CD4-positive, alpha-beta T cell treated with Interleukin-6 for 4 hours (primary cell): ENCODE data around the gene SYT9.
"Not testable (repeated sequence)": the region's sequence is repeated elsewhere in the genome, so short reads cannot be mapped to it uniquely, and the experiment has no call there.

ENCODE experiments used
- DNase-seq: peaks from one replicate; pipeline ENCODE4 v3.0.0-alpha.2; 2020; ENCODE audit warnings: mixed read lengths

The SYT9 gene

DNA sequence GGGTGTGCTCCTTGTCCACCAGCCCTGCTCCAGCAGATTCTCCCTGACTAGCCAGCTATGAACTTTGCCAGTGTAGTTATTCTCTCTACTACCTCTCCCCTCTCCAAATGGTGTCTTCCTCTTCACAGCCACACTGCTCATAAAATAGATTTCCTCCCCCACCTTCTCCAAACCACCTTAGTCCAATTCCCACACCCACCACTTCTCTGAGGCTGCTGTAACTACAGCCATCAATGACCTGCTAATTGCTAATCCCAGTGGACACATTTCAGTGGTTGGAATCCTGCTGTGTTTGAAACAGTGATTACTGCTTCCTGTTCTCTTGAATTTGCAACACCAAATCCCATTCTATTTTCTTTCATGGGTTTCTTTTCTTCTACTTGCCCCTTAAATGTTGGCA lies 23.4 kb downstream of the SYT9 start:
- no peak for DNase-seq

DNA sequence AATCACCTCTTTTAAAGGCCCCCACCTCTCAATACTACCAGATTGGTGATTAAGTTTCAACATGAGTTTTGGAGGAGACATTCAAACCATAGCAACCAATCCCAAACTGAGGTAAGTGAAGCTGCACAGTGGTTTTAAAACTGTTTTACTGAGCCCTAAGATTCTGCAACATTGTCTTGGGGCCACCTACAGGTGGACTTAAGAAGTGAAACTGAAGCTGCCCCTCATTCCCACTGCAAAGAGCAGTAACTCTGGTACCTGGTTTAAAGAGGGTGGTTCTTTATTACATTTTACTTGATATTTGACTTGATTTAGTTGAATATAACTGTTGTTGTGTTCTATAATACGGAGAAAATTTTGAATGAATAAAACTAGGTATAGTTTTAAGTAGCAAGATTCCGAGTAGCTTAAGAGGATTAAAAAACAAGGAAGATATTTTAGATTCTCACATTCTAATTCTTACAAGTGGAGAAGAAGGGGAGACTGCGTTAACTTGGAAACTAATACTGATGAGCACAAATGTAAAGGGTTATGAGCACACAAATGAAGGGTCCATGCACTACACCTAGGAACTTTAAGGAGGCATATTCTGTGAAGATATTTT lies 26.7 kb downstream of the SYT9 start:
- no peak for DNase-seq

DNA sequence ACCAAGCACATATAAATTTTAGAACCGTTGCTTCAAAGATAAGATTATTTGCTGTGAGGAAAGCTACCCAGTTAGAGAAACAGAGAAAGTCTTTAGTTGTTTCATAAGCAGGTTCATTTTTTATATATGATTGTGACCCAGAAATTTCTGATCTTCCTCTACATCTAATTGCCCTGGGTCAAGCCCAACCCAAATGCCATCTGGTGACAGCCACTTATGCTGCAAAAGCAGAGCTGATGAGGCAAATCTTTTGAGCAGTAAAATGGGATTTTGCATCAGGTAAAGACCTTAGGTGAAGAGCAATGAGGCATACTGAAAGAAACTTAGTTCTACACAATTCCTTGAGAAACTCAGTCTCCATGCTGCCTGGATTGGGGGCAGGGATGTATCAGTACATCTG lies 28.0 kb downstream of the SYT9 start:
- no peak for DNase-seq

DNA sequence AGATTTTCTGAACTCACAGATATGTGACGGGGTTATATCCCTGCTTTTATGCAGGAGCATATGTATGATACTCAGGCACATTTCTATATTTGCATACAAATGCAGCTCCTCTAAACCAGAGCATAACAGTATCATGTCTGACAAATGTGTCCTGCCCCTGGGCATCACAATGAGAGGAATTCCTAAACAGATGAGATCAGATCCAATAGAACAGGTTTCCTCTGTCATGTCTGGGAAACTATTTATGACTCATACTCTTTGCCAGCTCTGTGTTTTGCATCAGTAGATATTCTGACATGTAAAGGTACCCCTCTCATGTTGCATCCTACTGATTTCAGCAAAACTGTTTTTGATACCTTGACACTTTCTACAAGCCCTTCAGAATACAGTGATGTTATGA lies 29.4 kb downstream of the SYT9 start:
- DNase-seq = no peak

DNA sequence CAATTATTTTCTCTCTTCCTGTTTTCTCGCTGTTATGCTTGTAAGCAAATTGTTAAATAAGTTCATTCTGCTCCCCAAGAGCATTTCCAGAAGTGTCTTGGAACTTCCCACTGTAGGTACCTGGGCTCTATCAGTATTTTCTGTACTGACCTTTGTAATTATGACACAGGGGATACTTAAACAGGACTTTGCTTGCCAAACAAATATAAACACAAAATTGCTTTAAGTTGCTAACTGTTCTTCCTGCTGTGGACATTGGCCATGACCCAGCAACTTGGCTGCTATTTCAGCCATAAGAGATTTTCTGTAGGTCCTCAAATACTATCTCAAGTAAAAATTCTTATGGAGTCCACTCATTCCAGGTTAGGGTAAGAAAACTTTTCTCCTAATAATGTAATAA lies 30.1 kb downstream of the SYT9 start:
- no peak for DNase-seq

DNA sequence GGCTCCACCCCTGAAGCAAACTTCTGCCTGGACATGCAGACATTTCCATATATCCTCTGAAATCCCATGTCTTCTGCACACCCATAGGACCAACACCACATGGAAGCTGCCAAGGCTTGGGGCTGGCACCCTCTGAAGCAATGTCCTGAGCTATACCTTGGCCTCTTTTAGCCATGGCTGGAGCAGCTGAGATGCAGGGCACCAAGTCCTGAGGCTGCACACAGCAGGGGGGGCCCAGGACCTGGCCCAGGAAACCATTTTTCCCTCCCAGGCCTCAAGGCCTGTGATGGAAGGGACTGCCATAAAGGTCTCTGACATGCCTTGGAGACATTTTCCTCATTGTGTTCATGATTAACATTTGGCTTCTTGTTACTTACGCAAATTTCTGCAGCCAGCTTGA lies 34.5 kb downstream of the SYT9 start:
- DNase-seq = no peak

DNA sequence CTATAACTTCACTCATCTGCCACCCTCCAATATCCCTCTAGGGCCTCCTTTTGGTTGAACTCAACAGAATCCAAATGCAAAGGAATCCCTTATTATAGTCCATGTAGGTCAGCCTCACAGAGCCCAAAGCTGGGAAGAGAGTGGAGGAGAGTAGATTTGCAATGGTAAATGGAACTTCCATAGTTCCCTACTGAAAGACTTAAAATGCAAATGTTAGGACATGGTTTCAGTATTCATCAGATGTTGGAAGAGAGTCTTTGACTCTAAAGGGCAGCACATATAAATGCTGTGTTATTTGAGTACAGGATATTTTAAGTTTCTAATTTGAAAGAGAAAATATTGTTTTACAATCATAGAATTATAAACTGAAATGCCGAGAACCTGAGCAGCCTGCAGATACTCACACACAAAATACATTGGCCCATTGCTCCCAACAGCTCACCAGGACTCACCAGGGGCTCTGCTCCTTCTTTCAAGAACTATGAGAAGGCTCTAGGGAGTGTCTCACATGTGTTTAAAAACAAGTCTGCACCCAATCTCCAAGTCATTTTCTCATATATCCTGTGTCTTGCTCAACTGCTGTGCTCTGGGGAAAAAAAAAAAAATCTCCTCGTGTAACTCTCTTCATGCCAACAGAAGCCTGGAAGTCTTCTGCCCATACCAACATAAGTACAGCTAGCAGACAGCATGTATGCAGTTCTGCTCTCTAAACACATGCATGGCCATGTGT lies 39.6 kb downstream of the SYT9 start:
- no peak for DNase-seq

DNA sequence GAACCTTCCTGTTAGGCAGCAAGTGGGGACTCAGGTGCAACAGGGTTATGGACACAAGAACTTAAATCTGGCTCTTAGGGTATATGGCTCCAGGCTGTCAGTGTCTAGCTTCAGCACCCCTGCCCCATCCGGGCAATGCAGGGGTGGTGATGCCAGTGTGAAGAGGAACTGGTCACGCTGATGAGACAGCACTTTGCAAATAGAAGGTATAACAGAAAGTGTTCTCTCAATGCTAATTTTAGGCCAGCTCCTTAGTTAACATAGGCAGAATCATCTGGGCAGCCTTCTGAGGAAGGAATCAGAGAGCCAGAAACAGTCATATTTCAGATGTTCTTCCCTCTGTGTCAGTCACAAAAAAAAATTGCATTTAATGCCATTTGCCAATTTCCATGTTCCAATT lies 41.2 kb downstream of the SYT9 start:
- no peak for DNase-seq

DNA sequence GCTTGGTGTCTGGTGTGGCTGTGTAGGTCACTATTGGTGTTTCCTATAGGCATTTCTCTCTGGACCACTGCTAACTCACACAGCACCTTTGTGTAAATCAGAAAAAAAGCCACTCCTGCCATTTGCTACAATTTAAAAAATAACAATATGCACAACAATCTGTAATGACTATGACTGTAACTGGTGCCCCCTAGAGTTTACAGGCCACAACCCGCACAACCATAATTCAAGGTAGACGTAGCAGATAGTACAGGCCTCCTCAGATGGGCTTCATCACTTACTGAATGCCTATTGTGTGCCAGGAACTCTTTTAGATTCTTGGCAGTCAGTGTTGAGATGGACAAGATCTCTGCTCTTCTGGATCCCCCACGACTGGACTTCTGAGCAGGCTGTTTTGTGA lies 47.7 kb downstream of the SYT9 start:
- no peak for DNase-seq

DNA sequence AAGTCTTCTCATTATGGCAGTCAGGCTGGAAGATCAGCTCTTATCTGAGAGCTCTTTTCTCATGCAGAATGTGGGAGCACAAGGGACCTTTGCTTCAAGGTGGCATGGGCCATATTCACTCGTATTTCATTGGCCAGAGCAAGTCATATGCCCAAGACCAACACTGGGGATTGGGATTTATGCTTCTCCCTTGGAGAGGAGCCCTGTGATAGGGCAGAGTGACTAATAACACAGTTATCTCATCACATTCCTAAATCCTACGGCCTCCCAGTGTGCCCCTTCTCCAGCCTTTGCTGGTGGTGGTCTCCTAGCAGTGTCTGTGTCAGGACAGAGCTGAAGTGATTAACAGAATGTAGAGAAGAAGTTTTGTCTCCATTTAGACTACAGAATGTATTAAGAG lies 48.6 kb downstream of the SYT9 start:
- DNase-seq = no peak

DNA sequence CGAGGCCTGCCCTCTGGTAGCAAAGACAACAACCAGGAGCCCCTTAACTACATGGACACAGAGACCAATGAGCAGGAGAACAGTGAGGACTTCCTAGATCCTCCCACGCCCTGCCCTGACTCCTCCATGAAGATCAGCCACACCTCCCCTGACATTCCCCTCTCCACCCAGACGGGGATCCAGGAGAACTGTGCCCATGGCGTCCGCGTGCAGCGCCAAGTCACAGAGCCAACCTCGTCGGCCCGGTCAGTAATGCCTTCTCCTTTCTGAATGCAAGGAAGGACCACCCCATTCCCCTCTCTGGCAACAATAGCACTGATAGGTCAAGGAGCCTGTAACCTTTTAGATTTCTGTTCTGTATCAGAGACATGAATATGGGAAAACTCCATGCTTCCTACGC lies 51.4 kb downstream of the SYT9 start:
- DNase-seq = no peak

DNA sequence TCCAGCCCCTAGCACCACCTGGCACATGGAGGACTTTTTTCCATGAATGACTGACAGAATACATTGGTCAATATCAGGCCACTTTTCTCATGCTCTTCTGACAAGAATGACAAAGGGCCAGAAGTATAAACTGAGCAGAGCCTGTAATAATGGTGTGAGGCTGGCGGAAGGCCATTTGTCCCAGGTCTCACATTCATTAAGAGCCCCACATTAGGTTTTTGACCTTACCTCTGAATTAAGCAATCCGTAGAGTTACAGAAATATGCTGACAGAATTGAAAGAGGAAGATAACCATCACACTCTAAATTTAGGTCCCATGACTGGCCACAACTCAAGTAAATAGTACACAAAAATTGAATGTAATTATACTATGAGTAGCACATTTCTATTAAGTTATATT lies 55.2 kb downstream of the SYT9 start:
- no peak for DNase-seq

DNA sequence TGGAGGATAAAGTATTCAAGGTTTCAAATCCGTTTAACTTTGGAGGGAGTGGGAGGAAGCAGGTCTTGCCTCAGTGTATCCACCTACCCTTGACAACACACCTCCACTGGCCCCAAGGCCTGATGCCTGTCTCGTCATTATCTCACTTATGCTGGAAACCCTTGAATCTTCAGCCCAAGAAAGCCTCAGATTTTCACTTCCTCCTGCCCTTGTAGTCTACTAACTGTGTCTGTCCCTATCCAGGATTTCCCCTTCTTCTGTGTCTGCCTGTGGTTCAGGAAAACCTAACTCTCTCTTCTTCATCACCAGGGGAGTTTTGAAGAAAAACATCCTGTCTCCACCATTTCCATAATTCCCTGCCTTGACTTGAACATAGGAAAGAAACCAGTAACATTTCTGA lies 56.1 kb downstream of the SYT9 start:
- no peak for DNase-seq

DNA sequence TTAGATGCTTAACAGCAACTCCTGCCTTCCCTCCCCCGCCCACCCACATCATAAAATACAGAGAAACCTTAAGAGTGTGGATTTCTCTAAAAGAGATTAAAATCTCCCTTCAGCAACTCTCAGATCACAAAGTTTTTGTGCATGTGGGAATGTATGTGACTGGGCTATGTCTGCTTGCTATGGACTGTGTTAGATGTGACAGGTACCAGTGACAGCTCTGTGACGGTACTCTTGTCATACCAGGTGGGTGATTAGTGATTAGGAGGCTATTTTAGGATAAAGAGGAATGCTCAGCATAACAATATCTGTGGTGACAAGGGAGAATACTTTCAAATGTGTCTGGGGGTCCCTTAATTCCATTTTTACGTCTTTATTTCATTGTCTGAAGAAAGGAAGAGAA lies 60.2 kb downstream of the SYT9 start:
- DNase-seq = no peak

DNA sequence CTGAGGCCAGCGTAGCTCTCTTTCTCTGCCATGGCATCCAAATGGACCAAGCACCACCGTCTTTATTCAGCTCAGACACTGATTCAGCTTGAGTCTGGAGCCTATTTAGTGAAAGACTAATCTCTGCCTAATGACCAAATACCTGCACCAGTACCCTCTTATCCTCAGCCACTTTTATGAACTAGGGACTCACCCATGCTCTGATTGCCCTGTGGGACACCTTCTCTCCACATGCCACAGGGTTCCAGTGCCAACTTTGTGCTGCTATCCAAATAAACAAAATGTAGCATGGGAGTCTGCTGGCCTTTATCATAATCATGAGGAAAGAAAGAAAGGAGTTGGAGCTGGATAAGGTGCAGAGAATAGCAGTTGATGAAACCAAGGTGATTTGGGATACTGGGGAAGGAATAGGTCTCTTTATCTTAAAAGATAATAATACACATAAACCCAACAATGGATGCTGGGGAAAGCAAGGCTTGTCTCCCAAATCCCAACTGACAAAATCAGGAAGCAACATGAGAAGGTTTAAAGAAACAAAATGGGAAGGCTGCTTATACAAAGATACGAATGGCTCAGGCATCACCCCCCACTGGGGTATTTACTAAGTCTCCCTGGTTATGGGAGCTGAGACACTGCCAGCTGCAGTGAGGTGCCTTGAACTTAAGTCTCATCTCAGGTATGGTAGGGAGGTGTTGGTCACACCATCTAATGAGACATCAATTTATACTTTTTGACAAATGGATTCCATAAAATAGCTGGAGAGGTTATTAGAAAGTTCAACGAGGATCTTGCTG lies 63.3 kb downstream of the SYT9 start:
- DNase-seq = no peak

DNA sequence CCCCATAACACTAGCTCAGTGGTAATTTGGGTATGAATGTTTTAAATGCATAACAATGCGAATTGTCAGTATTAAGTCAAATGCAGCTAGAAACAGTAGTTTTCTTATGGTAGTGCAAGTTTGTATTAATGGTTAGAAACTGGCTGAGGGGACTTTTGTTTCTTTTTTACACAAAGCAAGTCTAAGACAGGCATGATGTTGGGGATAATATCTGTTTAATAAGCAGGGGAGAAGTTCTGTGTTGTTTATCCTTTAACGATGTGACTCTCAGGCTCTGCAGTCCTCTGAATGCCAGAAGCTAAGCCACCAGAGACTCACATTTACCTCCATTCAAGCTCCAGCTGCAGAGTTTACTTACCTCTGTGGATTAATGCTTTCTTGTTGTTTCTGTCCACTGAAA lies 67.8 kb downstream of the SYT9 start:
- DNase-seq = no peak

DNA sequence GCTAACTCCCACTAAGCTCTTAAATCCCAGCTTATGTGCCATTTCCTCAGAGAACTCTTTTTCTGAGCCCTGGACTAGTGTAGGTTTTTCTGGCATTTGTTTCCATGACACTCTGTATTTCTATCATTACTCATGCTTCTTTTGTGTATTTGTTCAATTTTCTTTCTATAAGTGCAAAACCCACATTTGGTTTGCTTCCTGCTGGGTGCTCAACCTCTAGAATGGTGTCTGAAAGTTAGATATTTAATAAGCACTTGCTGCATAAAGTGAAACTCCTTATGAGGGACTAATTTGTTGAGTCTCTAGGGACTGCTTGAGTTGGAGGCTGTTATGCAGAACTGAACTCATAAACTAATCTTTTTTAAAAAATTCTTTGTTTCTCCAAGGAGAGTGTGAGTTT lies 68.6 kb downstream of the SYT9 start:
- no peak for DNase-seq

DNA sequence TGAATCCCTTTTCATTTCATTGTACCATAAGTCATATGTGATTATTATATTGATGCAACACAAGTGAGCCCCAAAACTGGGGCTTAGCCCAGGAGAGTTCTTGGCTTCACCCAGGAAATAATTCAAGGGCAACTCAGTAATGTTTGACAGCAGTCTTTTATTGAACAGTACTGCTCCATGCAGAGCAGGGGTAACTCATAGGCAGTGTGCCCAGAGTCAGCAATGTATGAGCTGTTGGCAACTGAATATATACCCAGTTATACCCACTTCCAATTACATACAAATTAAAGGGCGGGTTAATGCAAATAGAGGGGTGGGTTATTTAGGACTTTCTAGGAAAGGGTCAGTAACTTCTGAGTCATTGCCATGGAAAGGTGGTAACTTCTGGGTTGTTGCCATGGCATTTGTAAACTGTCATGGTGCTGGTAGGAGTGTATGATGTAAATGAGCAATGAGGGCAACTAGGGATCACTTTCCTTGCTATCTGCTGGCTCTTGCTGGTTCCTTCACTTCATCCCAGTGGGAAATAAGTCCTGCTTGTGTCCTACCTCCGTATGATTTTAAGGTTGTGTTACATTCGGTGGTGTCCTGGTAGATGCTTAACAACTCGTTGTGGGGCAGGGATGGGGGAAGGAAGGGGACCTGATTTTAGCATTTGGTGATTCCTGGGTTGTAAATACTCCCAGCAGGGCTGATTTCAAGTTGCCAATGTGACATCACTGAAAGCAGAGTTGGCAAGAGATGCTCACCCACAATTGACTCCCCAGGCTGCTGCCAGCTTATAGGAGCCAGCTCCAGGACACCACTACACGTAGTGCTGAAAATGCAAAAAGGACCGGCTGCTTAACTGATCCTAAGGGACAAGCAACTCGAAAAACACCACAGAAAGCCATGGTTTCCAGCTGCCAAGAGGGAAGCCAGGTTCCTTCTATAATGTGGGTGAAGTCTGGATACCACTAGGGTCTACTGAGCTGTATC lies 70.1 kb downstream of the SYT9 start:
- DNase-seq = no peak

DNA sequence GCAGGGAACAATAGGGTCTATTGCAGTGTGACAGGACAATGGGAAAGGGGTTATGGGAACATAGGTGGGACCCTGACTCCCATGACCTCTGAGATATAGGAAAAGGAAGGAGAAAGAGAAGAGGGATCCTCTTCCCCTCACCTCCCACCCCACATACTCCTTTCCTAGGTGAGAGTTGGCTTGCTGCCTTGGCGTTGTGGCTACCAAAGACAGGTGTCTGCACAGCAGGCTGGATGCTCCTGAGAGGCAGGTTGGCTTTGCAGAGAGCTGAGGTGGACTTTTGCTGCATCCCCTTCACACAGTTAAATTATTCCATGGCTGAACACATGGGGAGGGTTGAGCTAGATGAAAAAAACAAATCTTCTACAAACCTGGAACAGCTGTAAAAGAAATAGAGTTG lies 80.7 kb downstream of the SYT9 start:
- DNase-seq = no peak

DNA sequence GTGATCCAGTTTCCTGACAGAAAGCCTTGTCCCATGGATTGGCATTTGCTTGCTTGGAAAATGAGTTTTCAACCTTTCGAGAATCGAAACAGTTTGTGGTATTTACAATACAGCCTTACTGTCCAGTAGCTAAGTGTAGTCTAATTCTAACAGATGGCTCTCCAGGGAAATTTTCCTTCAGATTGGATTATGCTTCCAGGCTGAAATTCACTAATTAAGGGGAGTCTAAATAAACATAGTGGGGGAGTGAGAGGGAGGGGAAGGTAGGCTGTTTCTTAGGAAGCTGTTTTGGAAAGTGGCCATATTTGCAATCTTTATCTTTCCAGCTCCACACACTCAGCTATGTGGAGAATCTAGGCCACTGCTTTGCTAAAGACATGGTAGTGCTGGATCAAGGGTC lies 81.3 kb downstream of the SYT9 start:
- no peak for DNase-seq

DNA sequence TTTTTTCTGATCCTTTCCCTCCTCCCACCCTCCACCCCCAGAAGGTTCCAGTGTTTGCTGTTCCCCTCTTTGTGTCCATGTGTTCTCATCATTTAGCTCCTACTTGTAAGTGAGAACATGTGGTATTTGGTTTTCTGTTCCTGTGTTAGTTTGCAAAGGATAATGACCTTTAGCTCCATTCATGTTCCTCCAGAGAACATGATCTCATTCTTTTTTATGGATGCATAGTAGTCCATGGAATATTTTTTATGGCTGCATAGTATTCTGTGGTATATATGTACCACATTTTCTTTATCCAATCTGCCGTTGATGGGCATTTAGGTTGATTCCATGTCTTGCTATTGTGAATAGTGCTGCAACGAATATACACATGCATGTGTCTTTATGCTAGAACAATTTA lies 83.7 kb downstream of the SYT9 start:
- not testable (repeated sequence) for DNase-seq

DNA sequence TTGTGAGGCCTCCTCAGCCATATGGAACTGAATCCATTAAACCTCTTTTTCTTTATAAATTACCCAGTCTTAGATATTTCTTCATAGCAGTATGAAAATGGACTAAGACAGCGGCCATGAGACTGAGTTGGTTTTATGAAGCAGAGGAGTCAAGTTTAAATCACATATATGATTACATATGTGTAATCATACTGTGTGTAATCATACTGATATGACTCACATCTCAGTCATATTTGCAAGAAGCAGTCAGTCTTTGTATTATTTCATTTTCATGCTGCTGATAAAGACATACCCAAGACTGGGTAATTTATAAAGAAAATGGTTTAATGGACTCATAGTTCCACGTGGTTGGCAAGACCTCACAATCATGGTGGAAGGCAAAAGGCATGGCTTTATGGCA lies 89.8 kb downstream of the SYT9 start:
- DNase-seq = no peak
